ENCODE measurements around the gene ZNF8.
A peak's percentile ranks its signal among the peaks of the same experiment; 100 is the strongest.
"Not testable (repeated sequence)": the region's sequence is repeated elsewhere in the genome, so short reads cannot be mapped to it uniquely, and the experiment has no call there.

Gene ZNF8

DNA sequence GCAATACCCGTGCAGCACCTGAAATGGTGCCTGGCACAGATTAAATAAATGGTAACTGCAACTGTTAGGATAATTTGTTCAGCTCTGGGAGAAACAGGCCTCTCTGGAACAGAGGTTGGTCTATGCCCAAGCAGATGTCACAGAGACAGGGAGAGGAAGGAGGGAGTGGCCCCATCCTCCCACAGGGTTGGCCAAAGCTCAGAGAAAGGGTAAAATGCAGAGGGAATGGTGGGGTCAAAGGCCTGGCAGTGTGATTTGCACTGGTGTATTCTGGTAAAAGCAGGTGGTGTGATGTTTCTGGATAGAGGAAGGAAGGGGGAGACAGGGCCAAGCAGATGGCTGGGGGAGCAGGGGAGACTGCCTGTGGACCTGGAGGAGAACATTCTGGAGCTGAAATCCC lies 57.5 kb downstream of the ZNF8 start:
- no peak for DNase-seq (ENCODE audit: low read depth in 2 of 2)

DNA sequence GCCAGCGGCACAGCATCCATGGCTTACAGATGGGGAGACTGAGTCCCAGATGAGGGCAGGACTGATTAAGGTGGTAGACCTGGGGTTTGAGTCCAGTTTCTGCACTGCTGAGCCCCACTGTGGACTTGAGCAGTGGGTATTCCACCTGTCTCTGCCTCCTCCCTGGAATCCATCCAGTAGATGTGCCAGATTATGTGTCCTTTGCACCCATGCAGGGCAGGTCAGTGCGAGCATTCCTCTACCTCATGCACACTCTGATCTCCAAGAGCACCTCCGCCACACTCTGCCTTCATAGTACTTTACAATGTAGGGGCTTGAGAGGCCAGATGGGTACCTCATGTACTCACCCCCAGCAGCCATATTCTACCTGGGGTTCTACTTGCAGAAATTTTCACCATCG lies 58.1 kb downstream of the ZNF8 start:
- no peak for DNase-seq (ENCODE audit: low read depth in 2 of 2)

DNA sequence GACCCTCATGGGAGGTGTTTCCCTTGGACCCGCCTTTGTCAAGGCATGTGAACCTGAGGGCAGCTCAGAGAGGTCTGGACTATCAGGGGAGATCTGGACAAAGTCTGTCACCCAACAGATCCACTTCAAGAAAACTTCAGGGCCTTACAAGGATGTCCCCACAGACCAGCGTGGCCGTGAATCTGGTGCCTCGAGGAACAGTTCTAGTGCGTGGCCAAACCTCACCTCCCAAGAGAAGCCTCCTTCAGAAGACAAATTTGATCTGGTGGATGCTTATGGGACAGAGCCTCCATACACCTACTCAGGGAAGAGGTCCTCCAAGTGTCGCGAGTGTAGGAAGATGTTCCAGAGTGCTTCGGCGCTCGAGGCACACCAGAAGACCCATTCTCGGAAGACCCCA lies 59.6 kb downstream of the ZNF8 start:
- DNase-seq (ENCODE audit: low read depth in 2 of 2), result no peak

DNA sequence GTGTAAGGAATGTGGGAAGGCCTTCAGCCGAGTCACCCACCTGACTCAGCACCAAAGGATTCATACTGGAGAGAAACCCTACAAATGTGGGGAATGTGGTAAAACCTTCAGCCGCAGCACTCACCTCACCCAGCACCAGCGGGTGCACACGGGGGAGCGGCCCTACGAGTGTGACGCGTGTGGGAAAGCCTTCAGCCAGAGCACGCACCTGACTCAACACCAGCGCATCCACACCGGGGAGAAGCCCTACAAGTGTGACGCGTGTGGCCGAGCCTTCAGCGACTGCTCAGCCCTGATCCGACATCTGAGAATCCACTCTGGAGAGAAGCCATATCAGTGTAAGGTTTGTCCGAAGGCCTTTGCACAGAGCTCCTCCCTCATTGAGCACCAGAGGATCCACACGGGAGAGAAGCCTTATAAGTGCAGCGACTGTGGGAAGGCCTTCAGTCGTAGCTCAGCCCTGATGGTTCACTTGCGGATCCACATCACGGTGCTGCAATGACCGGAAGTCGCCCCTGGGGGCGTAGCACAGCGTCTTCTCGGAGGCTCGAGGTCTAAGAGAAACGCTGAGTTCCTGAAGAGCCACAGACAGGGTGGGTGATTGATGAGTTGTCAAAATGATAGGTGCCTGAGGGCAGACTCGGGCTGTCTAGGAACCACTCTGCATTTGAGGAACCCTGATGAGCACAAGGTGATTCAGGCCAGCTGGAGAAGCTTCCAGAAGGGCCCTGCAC lies 60.2 kb downstream of the ZNF8 start:
- DNase-seq (ENCODE audit: low read depth in 2 of 2), result no peak

DNA sequence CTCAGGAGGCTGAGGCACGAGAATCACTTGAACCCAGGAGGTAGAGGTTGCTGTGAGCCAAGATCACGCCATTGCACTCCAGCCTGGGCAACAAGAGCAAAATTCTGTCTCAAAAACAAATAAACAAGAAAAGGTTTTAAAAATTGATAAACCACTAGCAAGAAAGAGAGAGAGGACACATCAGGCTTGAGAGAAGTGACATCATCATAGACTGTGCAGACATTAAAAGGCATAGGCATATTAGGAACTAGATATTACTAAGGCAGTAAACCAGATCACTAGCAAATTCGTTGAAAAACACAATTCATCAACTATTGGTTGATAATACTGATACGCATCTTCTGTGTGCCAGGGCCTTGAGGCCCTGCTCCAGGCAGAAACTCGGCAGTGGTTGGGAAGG lies 66.8 kb downstream of the ZNF8 start:
- no peak for DNase-seq (ENCODE audit: low read depth in 2 of 2)

DNA sequence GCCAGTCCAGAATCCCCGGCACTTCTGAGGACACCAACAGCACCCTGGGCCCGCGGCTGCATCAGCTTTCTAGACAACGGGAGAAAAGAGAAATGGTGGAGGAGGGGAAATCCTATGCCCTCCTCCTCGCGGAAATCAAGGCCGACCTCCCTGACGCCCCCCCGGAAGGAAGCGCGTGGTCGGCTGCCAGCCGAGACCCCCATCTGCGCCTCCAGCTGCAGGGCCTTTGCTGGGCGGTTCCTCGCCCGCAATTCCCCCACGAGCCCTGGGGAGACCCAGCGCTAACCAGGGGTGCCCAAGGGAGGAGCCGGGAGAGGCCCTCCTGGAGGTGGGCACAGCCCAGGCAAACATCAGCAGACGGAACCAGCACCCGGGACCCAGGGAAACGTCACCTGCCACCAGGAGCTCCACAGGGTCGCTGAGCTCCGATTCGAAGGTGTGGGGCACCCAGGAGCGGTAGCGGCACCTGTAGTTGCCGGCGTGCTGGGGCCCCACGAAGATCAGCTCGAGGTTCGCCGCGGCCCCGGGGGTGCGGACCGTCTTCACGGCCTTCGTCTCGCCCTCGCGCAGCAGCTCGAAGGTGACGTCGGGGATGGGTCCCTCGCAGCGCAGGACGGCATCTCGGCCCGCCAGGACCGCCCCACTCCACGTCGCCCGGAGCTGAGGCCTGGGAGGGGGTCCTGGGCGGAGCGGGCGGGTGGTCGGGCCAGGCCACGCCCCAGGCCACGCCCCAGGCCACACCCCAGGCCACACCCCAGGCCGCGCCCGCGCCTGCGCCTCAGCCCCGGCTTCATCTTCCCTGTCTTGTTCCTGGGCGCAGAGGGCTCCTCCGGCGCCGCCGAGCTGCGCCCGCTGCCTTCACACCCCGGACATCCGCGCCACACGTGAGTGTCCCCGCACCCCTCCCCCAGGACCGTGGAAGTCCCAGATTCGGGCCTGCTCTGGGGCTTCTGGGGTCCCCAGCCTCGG lies 68.5 kb downstream of the ZNF8 start:
- peak; percentile 47 to 54 for DNase-seq (ENCODE audit: low read depth in 2 of 2)

DNA sequence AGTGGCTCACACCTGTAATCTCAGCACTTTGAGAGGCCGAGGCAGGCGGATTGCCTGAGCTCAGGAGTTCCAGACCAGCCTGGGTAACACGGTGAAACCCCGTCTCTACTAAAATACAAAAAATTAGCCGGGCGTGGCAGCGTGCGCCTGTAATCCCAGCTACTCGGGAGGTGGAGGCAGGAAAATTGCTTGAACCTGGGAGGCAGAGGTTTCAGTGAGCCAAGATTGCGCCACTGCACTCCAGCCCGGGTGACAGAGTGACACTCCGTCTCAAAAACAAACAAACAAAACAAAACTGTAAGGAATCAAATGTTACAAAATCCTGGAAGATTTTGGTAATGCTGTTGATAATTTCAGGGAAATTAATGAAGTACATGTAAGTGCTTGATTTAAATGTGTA lies 69.3 kb downstream of the ZNF8 start:
- not testable (repeated sequence) for DNase-seq (ENCODE audit: low read depth in 2 of 2)

DNA sequence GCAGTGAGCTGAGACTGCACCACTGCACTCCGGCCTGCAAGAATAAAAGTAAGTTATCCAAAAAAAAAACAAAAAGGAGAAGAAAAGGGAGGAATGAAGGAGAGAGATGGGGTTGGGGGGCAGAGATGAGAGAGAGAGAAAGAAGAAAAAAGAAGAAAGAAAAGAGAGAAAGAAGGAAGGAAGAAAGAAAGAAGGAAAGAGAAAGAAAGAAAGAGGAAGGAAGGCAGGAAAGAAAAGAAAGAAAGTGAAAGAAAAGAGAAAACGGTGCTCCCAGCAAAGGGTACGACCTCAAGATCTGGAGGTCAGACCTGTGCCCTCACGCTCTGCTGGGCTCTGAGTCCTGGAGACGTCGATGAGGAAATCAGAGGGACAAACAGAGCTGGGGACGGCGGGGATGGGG lies 70.8 kb downstream of the ZNF8 start:
- DNase-seq (ENCODE audit: low read depth in 2 of 2), result no peak

DNA sequence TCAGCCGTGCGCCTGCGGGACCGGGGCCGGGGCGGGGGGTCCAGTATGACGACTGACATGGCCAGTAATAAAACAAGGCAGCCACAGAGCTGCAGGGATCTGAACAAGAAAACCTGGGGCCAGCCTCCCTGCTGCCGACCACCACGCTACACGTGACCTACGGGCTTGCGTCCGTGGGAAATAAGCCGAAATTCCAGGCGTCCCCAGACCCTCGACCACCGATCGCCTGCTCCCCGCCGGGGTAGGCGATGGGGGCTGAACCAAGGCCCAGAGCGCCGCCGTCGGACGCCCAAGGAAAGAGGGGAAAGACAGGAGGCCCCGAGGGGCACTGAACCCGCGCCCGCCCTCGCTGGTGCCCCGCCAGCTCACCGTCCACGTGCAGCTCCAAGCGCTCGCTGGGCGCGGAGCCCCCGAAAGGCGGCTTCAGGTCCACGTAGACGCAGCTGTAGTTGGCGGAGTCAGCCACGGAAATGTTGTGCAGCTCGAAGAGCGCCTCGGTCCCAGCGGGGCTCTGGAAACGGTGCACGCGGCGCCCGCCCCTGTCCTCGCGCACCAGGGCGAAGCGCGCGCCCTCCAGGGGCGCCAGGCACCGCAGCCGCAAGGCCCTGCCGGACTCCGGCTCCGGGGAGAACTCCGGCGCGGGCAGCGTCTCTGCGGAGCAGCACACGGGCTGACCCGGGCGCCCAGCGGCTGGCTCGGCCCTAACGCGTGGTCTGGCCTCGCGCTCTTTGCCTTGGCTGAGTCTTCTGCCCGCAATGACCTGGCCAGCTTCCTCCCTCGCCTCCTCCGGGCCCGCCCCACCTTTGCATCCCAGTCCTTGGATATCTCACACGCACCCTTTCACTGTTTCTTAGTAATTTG lies 71.5 kb downstream of the ZNF8 start:
- DNase-seq (ENCODE audit: low read depth in 2 of 2), result no peak

DNA sequence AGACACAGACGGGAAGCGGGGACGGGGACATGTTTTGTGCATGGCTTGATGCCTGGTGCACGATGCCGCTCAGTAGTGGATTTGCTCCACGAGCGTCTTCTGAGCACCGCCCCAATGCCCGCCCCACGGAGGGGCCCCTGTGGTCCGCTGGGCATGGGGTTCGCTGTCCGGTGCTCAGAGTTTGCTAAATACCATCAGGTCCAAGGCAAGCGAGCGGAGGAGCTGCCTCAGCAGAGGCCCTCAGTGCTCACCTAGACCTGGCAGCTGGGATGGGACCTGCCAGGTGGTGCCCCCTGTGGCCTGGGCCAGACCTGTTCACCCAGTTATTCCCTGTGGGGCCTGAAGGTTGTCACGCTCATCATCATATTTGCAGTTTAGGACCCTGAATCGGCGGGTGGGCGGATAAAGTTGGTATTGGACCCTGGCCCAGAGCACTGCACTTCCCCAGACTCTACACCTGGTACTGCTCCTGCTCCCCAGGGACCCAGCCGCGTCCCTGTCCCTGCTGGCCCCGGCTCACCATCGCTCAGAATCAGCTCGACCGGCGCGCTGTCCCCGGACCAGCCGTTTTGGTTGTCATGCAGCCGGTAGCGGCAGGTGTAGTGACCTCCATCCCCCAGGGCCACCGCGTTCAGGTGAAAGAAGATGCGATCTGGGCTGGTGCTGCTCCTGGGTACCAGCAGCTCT lies 72.3 kb downstream of the ZNF8 start:
- DNase-seq (ENCODE audit: low read depth in 2 of 2), result no peak

DNA sequence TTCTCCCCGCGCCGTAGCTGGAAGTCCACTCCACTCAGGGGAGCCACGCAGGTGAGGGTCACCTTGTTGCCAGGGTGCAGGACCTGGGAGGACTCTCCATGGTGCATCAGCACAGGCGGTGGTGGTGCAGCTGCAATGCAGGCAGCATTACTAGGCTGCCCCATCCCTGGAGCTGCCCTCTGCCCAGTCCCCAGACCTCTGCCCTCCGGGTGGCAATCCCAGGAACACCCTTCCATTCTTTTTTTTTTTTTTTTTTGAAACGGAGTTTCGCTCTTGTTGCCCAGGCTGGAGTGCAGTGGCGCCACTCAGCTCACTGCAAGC lies 72.8 kb downstream of the ZNF8 start:
- DNase-seq (ENCODE audit: low read depth in 2 of 2), result no peak

DNA sequence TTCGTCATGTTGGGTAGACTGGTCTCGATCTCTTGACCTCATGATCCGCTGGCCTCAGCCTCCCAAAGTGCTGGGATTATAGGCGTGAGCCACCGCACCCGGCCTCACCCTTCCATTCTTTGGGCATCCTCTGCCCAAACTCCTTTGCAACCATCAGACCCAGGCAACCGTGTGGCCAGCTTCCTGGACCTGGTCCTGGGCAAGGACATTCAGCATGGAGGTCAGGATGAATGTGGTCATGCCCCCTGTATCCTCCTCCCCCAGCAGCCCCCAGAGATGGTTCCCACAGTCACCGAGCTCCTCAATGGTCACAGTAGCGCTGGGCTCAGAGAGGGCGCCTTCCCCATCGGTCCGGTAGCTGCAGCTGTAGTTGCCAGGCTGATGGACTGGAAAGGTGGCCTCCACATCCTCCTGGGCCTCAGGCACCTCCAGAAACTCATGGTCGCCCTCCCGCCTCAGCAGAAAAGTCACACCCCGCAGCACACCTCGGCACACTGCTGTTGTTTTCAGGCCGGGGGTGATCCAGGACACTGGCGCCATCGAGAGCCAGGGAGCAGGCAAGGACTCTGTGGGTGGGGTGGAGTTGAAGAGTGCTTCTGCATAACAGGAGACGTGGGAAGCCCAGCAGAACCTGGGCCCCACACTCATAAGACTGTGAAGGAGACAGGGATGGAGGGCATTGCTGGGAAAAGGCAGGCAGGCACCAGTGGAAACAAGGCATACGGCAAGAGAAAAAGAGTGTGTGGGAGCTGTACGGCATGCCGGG lies 73.4 kb downstream of the ZNF8 start:
- no peak for DNase-seq (ENCODE audit: low read depth in 2 of 2)

All from activated CD4-positive, alpha-beta T cell treated with anti-CD3 and anti-CD28 coated beads for 24 hours (primary cell).